Type B pancreatic cell (in vitro differentiated cells): ENCODE results near the gene CALML6. TPM values are rescaled to one million over a fixed set of nuclear protein-coding genes. Genes with fewer than 3 reads are reported as not detected.

Experiments used
- DNase-seq: peaks from one replicate; pipeline ENCODE4 v3.0.0; 2021; ENCODE audit warnings: mixed read lengths; ENCODE audit not compliant: unreplicated experiment; ENCODE audit errors: extremely low spot score
- H3K27ac Mint-ChIP-seq: 2 replicates; pipeline ENCODE4 v1.8.0; 2021; ENCODE audit warnings: mild to moderate bottlenecking, mixed read lengths
- H3K27me3 Mint-ChIP-seq: 2 replicates; pipeline ENCODE4 v1.8.0; 2021; ENCODE audit warnings: mixed read lengths
- H3K36me3 Mint-ChIP-seq: 2 replicates; pipeline ENCODE4 v1.8.0; 2021; ENCODE audit warnings: mixed read lengths
- H3K4me1 Mint-ChIP-seq: one replicate; pipeline ENCODE4 v1.8.0; 2021; ENCODE audit warnings: mixed read lengths; ENCODE audit not compliant: unreplicated experiment
- H3K4me3 Mint-ChIP-seq: 2 replicates; pipeline ENCODE4 v1.8.0; 2021; ENCODE audit warnings: mild to moderate bottlenecking, mixed read lengths
- H3K9me3 Mint-ChIP-seq: 2 replicates; pipeline ENCODE4 v1.8.0; 2021; ENCODE audit warnings: mixed read lengths
- CTCF ChIP-seq: fragments of 200-600 bp; sonication (generic); conservative IDR thresholded peaks from 2 replicates; pipeline ENCODE4 v1.5.0; 2021; ENCODE audit warnings: antibody characterized with exemption, mild to moderate bottlenecking
- total RNA-seq: library from RNA; stranded (reverse); gene quantifications from 2 replicates; pipeline ENCODE4 v1.2.1, GENCODE V29; 2021; ENCODE audit warnings: low replicate concordance

Gene CALML6
- total RNA-seq, 1 donor from 2014 or later, result 0.65 TPM

GRCh38 chr1:1903224-1903623 lies 11.8 kb upstream of the CALML6 start:
- Mint-ChIP-seq H3K27ac (no peak overlapping the region), H3K9me3 (no peaks in the 10 kb centered on the region), H3K4me3 (no peak overlapping the region), H3K27me3 (no peaks in the 10 kb centered on the region), H3K36me3 (no peaks in the 10 kb centered on the region), H3K4me1 (peaks cover 6% of the 10 kb centered on the region)
- no peak for TF ChIP-seq CTCF
- no peak for DNase-seq

GRCh38 chr1:1906185-1907097 lies 8.6 kb upstream of the CALML6 start:
- DNase-seq, result peak; percentile 79
- H3K4me3 Mint-ChIP-seq, result peak overlapping the region; percentile 82
- H3K4me1 Mint-ChIP-seq, result peaks cover 6% of the 10 kb centered on the region
- peak overlapping the region; percentile 75 for H3K27ac Mint-ChIP-seq
- H3K36me3 Mint-ChIP-seq, result no peaks in the 10 kb centered on the region
- H3K27me3 Mint-ChIP-seq, result no peaks in the 10 kb centered on the region
- peak; percentile 93 for TF ChIP-seq CTCF
- H3K9me3 Mint-ChIP-seq, result no peaks in the 10 kb centered on the region

- Mint-ChIP-seq H3K27ac (peak overlapping the region; percentile 29), H3K4me1 (peaks cover 6% of the 10 kb centered on the region), H3K9me3 (no peaks in the 10 kb centered on the region), H3K36me3 (no peaks in the 10 kb centered on the region), H3K4me3 (peak overlapping the region; percentile 28), H3K27me3 (no peaks in the 10 kb centered on the region)
- peak; percentile 68 for DNase-seq
- TF ChIP-seq CTCF, result no peak
Observed at GRCh38 chr1:1907098-1907736, 7.8 kb upstream of the CALML6 start.

- DNase-seq, result peak; percentile 73
- no peak for TF ChIP-seq CTCF
- peaks cover 6% of the 10 kb centered on the region for H3K4me1 Mint-ChIP-seq
- H3K36me3 Mint-ChIP-seq, result no peaks in the 10 kb centered on the region
- H3K9me3 Mint-ChIP-seq, result no peaks in the 10 kb centered on the region
- no peak overlapping the region for H3K27ac Mint-ChIP-seq
- no peaks in the 10 kb centered on the region for H3K27me3 Mint-ChIP-seq
- H3K4me3 Mint-ChIP-seq, result peak overlapping the region; percentile 70
Observed at GRCh38 chr1:1908506-1908791, 6.6 kb upstream of the CALML6 start.

DNA sequence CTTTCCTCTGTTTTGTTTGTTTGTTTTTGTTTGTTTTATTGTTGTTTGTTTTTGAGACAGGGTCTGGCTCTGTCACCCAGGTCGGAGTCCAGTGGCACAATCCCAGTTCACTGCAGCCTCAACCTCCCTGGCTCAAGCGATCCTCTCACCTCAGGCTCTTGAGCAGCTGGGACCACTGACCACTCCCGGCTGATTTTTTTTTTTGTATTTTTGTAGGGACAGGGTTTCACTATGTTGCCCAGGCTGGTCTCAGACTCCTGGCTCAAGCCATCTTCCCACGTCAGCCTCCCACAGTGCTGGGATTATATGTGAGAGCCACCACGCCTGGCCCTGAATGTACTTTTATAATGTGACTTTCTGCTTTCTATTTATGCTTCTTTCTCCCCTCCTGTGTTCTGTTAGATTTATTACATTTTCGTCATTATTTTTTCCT lies 5.0 kb upstream of the CALML6 start:
- Mint-ChIP-seq H3K4me1 (peaks cover 11% of the 10 kb centered on the region), H3K27me3 (peaks cover 3% of the 10 kb centered on the region), H3K27ac (peak overlapping the region; percentile 85), H3K9me3 (no peaks in the 10 kb centered on the region), H3K36me3 (no peaks in the 10 kb centered on the region), H3K4me3 (peak overlapping the region; percentile 85)
- no peak for DNase-seq
- no peak for TF ChIP-seq CTCF
